GM23338 (cell line): ENCODE data around the gene VENTX. TPM values are rescaled to one million over a fixed set of nuclear protein-coding genes. Genes with fewer than 3 reads are reported as not detected.

ENCODE experiments used
- ATAC-seq: fragments of 200-7000 bp; cut with Tn5 transposase; 3 replicates; pipeline ENCODE4 v1.9.1; 2020
- DNase-seq: peaks from one replicate; pipeline ENCODE4 v3.0.0-alpha.2; 2015; ENCODE audit warnings: low spot score
- H2AFZ ChIP-seq: fragments of 200-600 bp; sonication (generic); 2 replicates; pipeline ENCODE4 v1.8.0; 2016; ENCODE audit warnings: antibody characterized with exemption, mild to moderate bottlenecking, moderate library complexity
- H3F3A ChIP-seq: fragments of 200-600 bp; sonication (generic); replicated peaks from 2 replicates; pipeline ENCODE4 v1.8.0; 2017; ENCODE audit warnings: antibody characterized with exemption, mixed run types, low read depth
- H3K27ac ChIP-seq: fragments of 200-600 bp; sonication (generic); 2 replicates; pipeline ENCODE4 v1.6.1; 2016; ENCODE audit warnings: low read depth
- H3K27me3 ChIP-seq: fragments of 200-600 bp; sonication (generic); 2 replicates; pipeline ENCODE4 v1.8.0; 2016; ENCODE audit warnings: mild to moderate bottlenecking, mixed run types, moderate library complexity; ENCODE audit not compliant: insufficient read depth
- H3K36me3 ChIP-seq: fragments of 200-600 bp; sonication (generic); 2 replicates; pipeline ENCODE4 v1.8.0; 2016; ENCODE audit warnings: mild to moderate bottlenecking; ENCODE audit not compliant: insufficient read depth
- H3K4me1 ChIP-seq: fragments of 200-600 bp; sonication (generic); 2 replicates; pipeline ENCODE4 v1.8.0; 2016; ENCODE audit warnings: mild to moderate bottlenecking, moderate library complexity; ENCODE audit not compliant: insufficient read depth
- H3K4me2 ChIP-seq: fragments of 200-600 bp; sonication (generic); 2 replicates; pipeline ENCODE4 v1.7.1; 2017; ENCODE audit warnings: mixed run types
- H3K4me3 ChIP-seq: fragments of 200-600 bp; sonication (generic); 2 replicates; pipeline ENCODE4 v1.6.1; 2016; ENCODE audit warnings: mixed run types
- H3K79me2 ChIP-seq: fragments of 200-600 bp; sonication (generic); replicated peaks from 2 replicates; pipeline ENCODE4 v1.8.0; 2017; ENCODE audit warnings: mild to moderate bottlenecking; ENCODE audit not compliant: insufficient read depth
- H3K9me2 ChIP-seq: fragments of 200-600 bp; sonication (generic); 2 replicates; pipeline ENCODE4 v1.8.0; 2017; ENCODE audit not compliant: insufficient read depth
- H4K20me1 ChIP-seq: fragments of 200-600 bp; sonication (generic); replicated peaks from 2 replicates; pipeline ENCODE4 v1.8.0; 2017; ENCODE audit warnings: mild to moderate bottlenecking; ENCODE audit not compliant: insufficient read depth
- H3K27ac Mint-ChIP-seq: 2 replicates; pipeline ENCODE4 v1.8.0; 2020; ENCODE audit warnings: inconsistent platforms, mild to moderate bottlenecking, moderate library complexity, mixed read lengths
- H3K27me3 Mint-ChIP-seq: 3 replicates; pipeline ENCODE4 v1.8.0; 2022; ENCODE audit warnings: low read depth, mild to moderate bottlenecking, moderate library complexity, mixed read lengths, inconsistent platforms; ENCODE audit not compliant: insufficient read depth, poor library complexity
- H3K36me3 Mint-ChIP-seq: 3 replicates; pipeline ENCODE4 v1.8.0; 2021; ENCODE audit warnings: low read depth, mild to moderate bottlenecking, inconsistent platforms, moderate library complexity, mixed read lengths
- H3K4me1 Mint-ChIP-seq: 3 replicates; pipeline ENCODE4 v1.8.0; 2020; ENCODE audit warnings: mild to moderate bottlenecking, inconsistent platforms, mixed read lengths
- H3K4me3 Mint-ChIP-seq: 3 replicates; pipeline ENCODE4 v1.8.0; 2021; ENCODE audit warnings: moderate library complexity, mild to moderate bottlenecking, inconsistent platforms, mixed read lengths
- H3K9me3 Mint-ChIP-seq: 3 replicates; pipeline ENCODE4 v1.8.0; 2020; ENCODE audit warnings: moderate library complexity, mild to moderate bottlenecking, inconsistent platforms, mixed read lengths
- CREB1 ChIP-seq: fragments of 250-450 bp; sonication (Bioruptor Pico); IDR thresholded peaks from 2 replicates; pipeline ENCODE4 v1.5.0; 2020; ENCODE audit warnings: low read depth, mild to moderate bottlenecking, moderate library complexity
- CTCF ChIP-seq, 2 experiments: fragments of 200-600 bp in 1 of 2; sonication (generic) in 1 of 2; conservative IDR thresholded peaks; 2 replicates each; pipeline versions ENCODE4 v1.5.1 to v1.6.1; 2016 to 2017; ENCODE audit warnings: antibody characterized with exemption in 2 of 2, low read depth in 2 of 2, mild to moderate bottlenecking in 2 of 2, moderate library complexity in 1 of 2
- ETS1 ChIP-seq: IDR thresholded peaks from 2 replicates; pipeline ENCODE4 v1.6.1; 2016; ENCODE audit warnings: antibody characterized with exemption
- EZH2 ChIP-seq: fragments of 200-600 bp; sonication (generic); IDR thresholded peaks from one replicate; pipeline ENCODE4 v1.8.0; 2017; ENCODE audit warnings: antibody characterized with exemption, mild to moderate bottlenecking, low read depth; ENCODE audit not compliant: unreplicated experiment
- EZH2phosphoT487 ChIP-seq: fragments of 200-600 bp; sonication (generic); IDR thresholded peaks from one replicate; pipeline ENCODE4 v1.8.1; 2018; ENCODE audit warnings: antibody characterized with exemption; ENCODE audit not compliant: unreplicated experiment
- JUNB ChIP-seq: IDR thresholded peaks from one replicate; pipeline ENCODE4 v1.6.1; 2016; ENCODE audit warnings: antibody characterized with exemption; ENCODE audit not compliant: unreplicated experiment
- NANOG ChIP-seq: IDR thresholded peaks from 2 replicates; pipeline ENCODE4 v1.6.1; 2016; ENCODE audit warnings: antibody characterized with exemption, borderline replicate concordance
- POLR2AphosphoS5 ChIP-seq: IDR thresholded peaks from 2 replicates; pipeline ENCODE4 v1.6.1; 2016; ENCODE audit warnings: antibody characterized with exemption, low read depth
- STAT1 ChIP-seq: IDR thresholded peaks from one replicate; pipeline ENCODE4 v1.6.1; 2016; ENCODE audit warnings: antibody characterized with exemption; ENCODE audit not compliant: unreplicated experiment
- ZNF331 ChIP-seq: fragments of 250-450 bp; sonication (Bioruptor Pico); IDR thresholded peaks from 2 replicates; pipeline ENCODE4 v1.5.0; 2020; ENCODE audit warnings: low read depth, mild to moderate bottlenecking, moderate library complexity
- polyA plus RNA-seq: library from polyadenylated mRNA; unstranded; fragments of >200 nt; fragmentation: Nextera tagmentation; extraction: Ambion mirVana; gene quantifications from 2 replicates; pipeline ENCODE4 v1.2.1, GENCODE V29; 2016
- total RNA-seq: library from RNA; depleted of rRNA; stranded (reverse); fragments of >200 nt; shearing (Covaris generic); gene quantifications from 2 replicates; pipeline ENCODE4 v1.2.3, GENCODE V29; 2014

The VENTX gene
- total and polyA plus RNA-seq, 2 experiments from 2014 or later, result 4.8 to 8.1 TPM

GRCh38 chr10:133212853-133213494 lies 24.7 kb upstream of the VENTX start (continued):
- TF ChIP-seq ETS1 (no peak), CTCF (conservative IDR thresholded peaks at IDR 0.05; ENCODE audit: low read depth in 2 of 2) (no peak), ZNF331 (CRISPR knock-in tag) (no peak), EZH2 (no peak)

- no peak overlapping the region for H3K4me2 ChIP-seq
- H3K27ac Mint-ChIP-seq, result no peak overlapping the region
- ATAC-seq, result no peak
- peaks cover 2% of the 10 kb centered on the region; the same call in 1 of the 2 replicates for H3K9me2 ChIP-seq
- H3K27me3 ChIP-seq, result no peaks in the 10 kb centered on the region
- H2AFZ ChIP-seq, result no peak overlapping the region
- 0 out of 2 replicates have a peak, but pooled peaks cover 4% of the 10 kb centered on the region for H3K4me1 ChIP-seq
- no peak overlapping the region for H3K4me3 Mint-ChIP-seq
- peaks cover 3% of the 10 kb centered on the region for H3K4me1 Mint-ChIP-seq
- no peaks in the 10 kb centered on the region; the same call in 2 of the 3 replicates for H3K9me3 Mint-ChIP-seq
- no peaks in the 10 kb centered on the region for H3K36me3 ChIP-seq
- H3K27ac ChIP-seq, result no peak overlapping the region
- no peaks in the 10 kb centered on the region for H4K20me1 ChIP-seq
- H3K79me2 ChIP-seq, result no peaks in the 10 kb centered on the region
- DNase-seq, result no peak
- 0 out of 2 replicates have a peak, but pooled peaks cover under 1% of the 10 kb centered on the region for H3F3A ChIP-seq
- no peak overlapping the region for H3K4me3 ChIP-seq
- H3K36me3 Mint-ChIP-seq, result peaks cover 3% of the 10 kb centered on the region; the same call in 1 of the 3 replicates
- H3K27me3 Mint-ChIP-seq, result peaks cover 7% of the 10 kb centered on the region
- TF ChIP-seq CTCF (conservative IDR thresholded peaks at IDR 0.05; ENCODE audit: low read depth in 2 of 2) (no peak), NANOG (no peak), CREB1 (CRISPR knock-in tag) (no peak), ZNF331 (CRISPR knock-in tag) (no peak), JUNB (no peak), ETS1 (no peak), EZH2phosphoT487 (no peak), EZH2 (no peak), STAT1 (no peak), POLR2AphosphoS5 (no peak)
Measured at GRCh38 chr10:133213641-133214467, 23.8 kb upstream of the VENTX start.
